Adrenal gland (tissue), 12 donors: ENCODE data around the gene HSD17B8. TPM values are rescaled to one million over a fixed set of nuclear protein-coding genes. Genes with fewer than 3 reads are reported as not detected.
"Not testable (repeated sequence)": the region's sequence is repeated elsewhere in the genome, so short reads cannot be mapped to it uniquely, and the experiment has no call there.

Source experiments
- DNase-seq, 7 donors: peaks; one replicate each; pipeline ENCODE4 v3.0.0-alpha.2; 2019 to 2020
- H3K27ac ChIP-seq, 5 donors: fragments of 200-600 bp; sonication (generic) in 4 of 5; 1 replicate in 3 of 5; 2 replicates in 2 of 5; pipeline versions ENCODE4 v1.5.1 to v1.8.0; 2016 to 2020; ENCODE audit warnings: mild to moderate bottlenecking in 1 of 5
- H3K27me3 ChIP-seq: fragments of 200-600 bp; 2 replicates; pipeline ENCODE4 v1.8.0; 2021
- H3K36me3 ChIP-seq, 2 donors: fragments of 200-600 bp; replicated peaks in 1 of 2; 1 replicate in 1 of 2; 2 replicates in 1 of 2; pipeline versions ENCODE4 v1.5.1 to v1.8.0; 2018 to 2022
- H3K4me1 ChIP-seq, 2 donors: fragments of 200-600 bp; replicated peaks in 1 of 2; 1 replicate in 1 of 2; 2 replicates in 1 of 2; pipeline versions ENCODE4 v1.5.1 to v1.8.0; 2018 to 2021
- H3K4me3 ChIP-seq, 4 donors: fragments of 200-600 bp; sonication (generic) in 3 of 4; one replicate each; pipeline ENCODE4 v1.5.1; 2016 to 2018
- H3K9me3 ChIP-seq, 3 donors: fragments of 200-600 bp; sonication (generic) in 1 of 3; replicated peaks in 1 of 3; 1 replicate in 2 of 3; 2 replicates in 1 of 3; pipeline versions ENCODE4 v1.5.1 to v1.8.0; 2016 to 2021
- CTCF ChIP-seq, 6 experiments: fragments of 450-650 bp in 4 of 6; fragments of 200-600 bp in 2 of 6; sonication (generic) in 1 of 6; IDR thresholded peaks; 1 replicate in 5 of 6; 2 replicates in 1 of 6; pipeline versions ENCODE4 v1.5.1 to v1.8.0; 2016 to 2021; ENCODE audit warnings: antibody characterized with exemption in 6 of 6, mild to moderate bottlenecking in 2 of 6, moderate library complexity in 1 of 6
- POLR2A ChIP-seq, 2 donors: fragments of 450-650 bp; IDR thresholded peaks; one replicate each; pipeline ENCODE4 v1.6.1; 2017; ENCODE audit warnings: antibody characterized with exemption in 2 of 2, mild to moderate bottlenecking in 2 of 2, moderate library complexity in 1 of 2
- WGBS, 4 donors: extraction: QIAGEN DNeasy Blood & Tissue Kit in 2 of 4; methylation state at CpG; one replicate each; pipeline versions ENCODE4 v1.1.5 to v1.1.7; 2013 to 2017; 5-methylcytosine and 5-hydroxymethylcytosine counted together
- intact Hi-C, 2 donors: fragments of 100-400 bp; cut with DNase I; formaldehyde crosslinking; loops; one replicate each; pipeline versions ENCODE4 v1.14.1 to v1.15.0; 2022 to 2023
- polyA plus RNA-seq, 3 donors: library from polyadenylated mRNA; stranded (reverse); fragments of 200-250 nt in 2 of 3; fragments of 350-450 nt in 1 of 3; fragmentation: Illumina TruSeq in 1 of 3; extraction: RNeasy Lipid Tissue Mini Kit (QIAGEN cat#74804) in 1 of 3; gene quantifications; one replicate each; pipeline ENCODE4 v1.2.3, GENCODE V29; 2013 to 2014
- total RNA-seq, 9 donors: library from RNA; depleted of rRNA in 4 of 9; stranded (reverse); fragments of >200 nt in 4 of 9; fragments of 120-200 nt in 1 of 9; fragmentation: NEBNext Ultra II Directional in 1 of 9; extraction: Animal tissue kit (Norgen Biotek cat#: 25700) in 1 of 9; gene quantifications; one replicate each; pipeline versions ENCODE4 v1.1.0 to v1.2.4, GENCODE V29; 2013 to 2023
- donor health status: healthy with polysubstance abuse.
- donor health status: Bipolar disorder and iron deficiency.
- donor health status: DM: yes; HTN: yes; CAD: no.
- donor health status: DM: no; HTN: no; CAD: no.
- donor health status: DM: no; HTN: no; CAD: no.
- donor health status: DM: yes; HTN: yes; CAD: no.

HSD17B8 gene
- total and polyA plus RNA-seq, 12 donors, result 13.4 to 96.3 (median 32.7) TPM

- WGBS, 4 donors, result 90 to 100% (median 90%) methylated on average over 1 to 4 of the region's 4 CpGs; no CpG with 5 or more reads in 1 of the 4 donors
- intact Hi-C loops, result no loop called here
- H3K27me3 ChIP-seq, result peaks cover 9% of the 10 kb centered on the region
- no peak overlapping the region for H3K27ac ChIP-seq
- H3K9me3 ChIP-seq, result no peaks in the 10 kb centered on the region
- no peak for DNase-seq
- no peak for TF ChIP-seq CTCF (IDR thresholded peaks at IDR 0.05)
- no peak for TF ChIP-seq POLR2A (IDR thresholded peaks at IDR 0.05)
- peaks cover 3 to 9% of the 10 kb centered on the region in 2 donors for H3K4me1 ChIP-seq
- H3K4me3 ChIP-seq, result no peak overlapping the region
- no peaks in the 10 kb centered on the region for H3K36me3 ChIP-seq
Observed at GRCh38 chr6:33216117-33216649, 11.7 kb downstream of the HSD17B8 start.

GRCh38 chr6:33217246-33217645 lies 12.8 kb downstream of the HSD17B8 start:
- H3K36me3 ChIP-seq, result no peaks in the 10 kb centered on the region
- intact Hi-C loops, result no loop called here
- no peak for DNase-seq
- no peaks in the 10 kb centered on the region for H3K9me3 ChIP-seq
- H3K4me3 ChIP-seq, result no peak overlapping the region
- peaks cover 9% of the 10 kb centered on the region for H3K27me3 ChIP-seq
- H3K4me1 ChIP-seq, result peaks cover 3 to 9% of the 10 kb centered on the region in 2 donors
- TF ChIP-seq CTCF (IDR thresholded peaks at IDR 0.05), result no peak
- WGBS, 4 donors, result 84 to 92% (median 88%) methylated on average over 6 of the region's 6 CpGs
- H3K27ac ChIP-seq, result no peak overlapping the region

GRCh38 chr6:33217681-33218080 lies 13.2 kb downstream of the HSD17B8 start:
- peaks cover 3 to 7% of the 10 kb centered on the region in 2 donors for H3K4me1 ChIP-seq
- no peak overlapping the region for H3K4me3 ChIP-seq
- TF ChIP-seq CTCF (IDR thresholded peaks at IDR 0.05) (no peak), POLR2A (IDR thresholded peaks at IDR 0.05) (no peak)
- no peaks in the 10 kb centered on the region for H3K36me3 ChIP-seq
- H3K27me3 ChIP-seq, result peaks cover 9% of the 10 kb centered on the region
- intact Hi-C loops, result no loop called here
- peak in 1 of 7 donors; percentile 2 for DNase-seq
- no peak overlapping the region for H3K27ac ChIP-seq
- H3K9me3 ChIP-seq, result no peaks in the 10 kb centered on the region
- 58 to 69% (median 65%) methylated on average over 3 of the region's 3 CpGs for WGBS, 4 donors

GRCh38 chr6:33226503-33227120 lies 22.2 kb downstream of the HSD17B8 start:
- H3K4me1 ChIP-seq, DNase-seq, H3K4me3 ChIP-seq, H3K36me3 ChIP-seq, intact Hi-C loops, H3K27ac ChIP-seq, H3K9me3 ChIP-seq: not testable (repeated sequence)
- 44 to 51% (median 47%) methylated on average over 14 of the region's 14 CpGs for WGBS, 4 donors
- H3K27me3 ChIP-seq, result peaks cover 18% of the 10 kb centered on the region

- peaks cover 15% of the 10 kb centered on the region for H3K27me3 ChIP-seq
- intact Hi-C loops, result no loop called here
Observed at GRCh38 chr6:33235221-33235634, 30.8 kb downstream of the HSD17B8 start.

More at GRCh38 chr6:33235221-33235634, 30.8 kb downstream of the HSD17B8 start:
- DNase-seq, result no peak
- H3K9me3 ChIP-seq, result no peaks in the 10 kb centered on the region
- no peak overlapping the region for H3K27ac ChIP-seq
- 26 to 43% (median 37%) methylated on average over 6 of the region's 6 CpGs for WGBS, 4 donors
- peaks cover 0 to 3% of the 10 kb centered on the region in 2 donors for H3K4me1 ChIP-seq
- no peaks in the 10 kb centered on the region for H3K36me3 ChIP-seq
- TF ChIP-seq CTCF (IDR thresholded peaks at IDR 0.05) (no peak), POLR2A (IDR thresholded peaks at IDR 0.05) (no peak)
- H3K4me3 ChIP-seq, result no peak overlapping the region
